Ovary (tissue), 9 donors: Measurements from ENCODE around the gene COQ7. TPM values are rescaled to one million over a fixed set of nuclear protein-coding genes. Genes with fewer than 3 reads are reported as not detected.

Experiments used
- DNase-seq, 5 donors: peaks; one replicate each; pipeline ENCODE4 v3.0.0-alpha.2; 2019 to 2020
- H3K27ac ChIP-seq, 2 donors: fragments of 200-600 bp; one replicate each; pipeline versions ENCODE4 v1.5.1 to v1.8.0; 2019 to 2022
- H3K27me3 ChIP-seq: fragments of 200-600 bp; one replicate; pipeline ENCODE4 v1.8.0; 2022
- H3K36me3 ChIP-seq: fragments of 200-600 bp; sonication (generic); one replicate; pipeline ENCODE4 v1.5.1; 2019
- H3K4me1 ChIP-seq: one replicate; pipeline ENCODE4 v1.8.1; 2013; ENCODE audit warnings: mild to moderate bottlenecking, moderate library complexity; ENCODE audit not compliant: insufficient read depth
- H3K4me3 ChIP-seq: fragments of 200-600 bp; sonication (generic); one replicate; pipeline ENCODE4 v1.5.1; 2017
- H3K9me3 ChIP-seq, 2 donors: fragments of 200-600 bp in 1 of 2; sonication (generic) in 1 of 2; one replicate each; pipeline versions ENCODE4 v1.5.1 to v1.8.1; 2013 to 2019; ENCODE audit warnings: mild to moderate bottlenecking in 1 of 2, moderate library complexity in 1 of 2
- CTCF ChIP-seq, 3 donors: fragments of 450-650 bp in 2 of 3; fragments of 200-600 bp in 1 of 3; IDR thresholded peaks; one replicate each; pipeline versions ENCODE4 v1.5.1 to v1.8.0; 2016 to 2022; ENCODE audit warnings: antibody characterized with exemption in 3 of 3, mild to moderate bottlenecking in 1 of 3
- EP300 ChIP-seq: sonication (generic); formaldehyde crosslinking; IDR thresholded peaks from one replicate; pipeline ENCODE4 v1.6.1; 2017; ENCODE audit warnings: antibody characterized with exemption
- POLR2A ChIP-seq: fragments of 450-650 bp; IDR thresholded peaks from one replicate; pipeline ENCODE4 v1.6.1; 2017; ENCODE audit warnings: antibody characterized with exemption, mild to moderate bottlenecking, moderate library complexity
- WGBS, 3 donors: extraction: QIAGEN DNeasy Blood & Tissue Kit in 1 of 3; methylation state at CpG; one replicate each; pipeline versions ENCODE4 v1.1.5 to v1.1.7; 2013 to 2017; 5-methylcytosine and 5-hydroxymethylcytosine counted together
- intact Hi-C, 4 donors: fragments of 100-400 bp; cut with DNase I; formaldehyde crosslinking; loops; one replicate each; pipeline versions ENCODE4 v1.11.0 to v1.15.1; 2022 to 2023
- polyA plus RNA-seq, 2 donors: library from polyadenylated mRNA; stranded (reverse); fragments of 200-250 nt in 1 of 2; fragments of 350-450 nt in 1 of 2; fragmentation: Illumina TruSeq in 1 of 2; extraction: RNeasy Lipid Tissue Mini Kit (QIAGEN cat#74804) in 1 of 2; gene quantifications; one replicate each; pipeline ENCODE4 v1.2.3, GENCODE V29; 2013 to 2014
- total RNA-seq, 7 donors: library from RNA; depleted of rRNA in 2 of 7; stranded (reverse); fragments of >200 nt in 2 of 7; fragmentation: NEBNext Ultra II Directional in 3 of 7; extraction: Animal tissue kit (Norgen Biotek cat#: 25700) in 3 of 7; gene quantifications; one replicate each; pipeline versions ENCODE4 v1.1.0 to v1.2.4, GENCODE V29; 2016 to 2023
- donor health status: DM: no; HTN: no; CAD: no; lungs with moderate emphysema.
- donor health status: DM: no; HTN: no; CAD: no.
- donor health status: Bipolar disorder and iron deficiency.
- donor health status: DM: yes; HTN: yes; CAD: no.
- donor health status: DM: no; HTN: no; CAD: no.
- donor health status: DM: yes; HTN: yes; CAD: no.

Gene COQ7
- total and polyA plus RNA-seq, 9 donors, result 19.5 to 39.9 (median 30.9) TPM

GRCh38 chr16:19085679-19086200 is 18.3 kb downstream of the COQ7 start:
- Histone ChIP-seq H3K27ac (no peak overlapping the region), H3K27me3 (no peaks in the 10 kb centered on the region), H3K4me3 (no peak overlapping the region), H3K9me3 (no peaks in the 10 kb centered on the region), H3K36me3 (no peaks in the 10 kb centered on the region), H3K4me1 (no peaks in the 10 kb centered on the region)
- intact Hi-C loops, result loop anchor here (5.0 to 10.0 kb wide), 4 partner anchors 287 to 419 kb away; no protein-coding TSS in a partner anchor
- TF ChIP-seq CTCF (IDR thresholded peaks at IDR 0.05), result no peak
- no peak for TF ChIP-seq EP300
- TF ChIP-seq POLR2A, result no peak
- WGBS, 3 donors, result 24 to 34% (median 32%) methylated on average over 8 of the region's 8 CpGs
- DNase-seq, result no peak

GRCh38 chr16:19086322-19087199 is 19.1 kb downstream of the COQ7 start:
- TF ChIP-seq POLR2A, result no peak
- peak; percentile 95 to 97 (median 96) for TF ChIP-seq CTCF (IDR thresholded peaks at IDR 0.05)
- Histone ChIP-seq H3K36me3 (no peaks in the 10 kb centered on the region), H3K4me1 (no peaks in the 10 kb centered on the region), H3K4me3 (peak overlapping the region; percentile 15), H3K9me3 (no peaks in the 10 kb centered on the region), H3K27me3 (no peaks in the 10 kb centered on the region), H3K27ac (no peak overlapping the region)
- 4 to 5% (median 5%) methylated on average over 49 to 52 of the region's 52 CpGs for WGBS, 3 donors
- DNase-seq, result peak; percentile 61 to 87 (median 79)
- intact Hi-C loops, result loop anchor here (5.0 to 10.0 kb wide), 4 partner anchors 286 to 418 kb away; no protein-coding TSS in a partner anchor

GRCh38 chr16:19088341-19088916 is 21.0 kb downstream of the COQ7 start:
- Histone ChIP-seq H3K27ac (no peak overlapping the region), H3K9me3 (no peaks in the 10 kb centered on the region), H3K27me3 (no peaks in the 10 kb centered on the region), H3K36me3 (no peaks in the 10 kb centered on the region), H3K4me3 (no peak overlapping the region), H3K4me1 (no peaks in the 10 kb centered on the region)
- intact Hi-C loops, result loop anchor here (5.0 to 10.0 kb wide), 4 partner anchors 284 to 416 kb away; no protein-coding TSS in a partner anchor
- WGBS, 3 donors, result 79 to 84% (median 81%) methylated on average over 5 of the region's 5 CpGs
- DNase-seq, result no peak
- TF ChIP-seq EP300, result no peak
- TF ChIP-seq POLR2A, result no peak
- no peak for TF ChIP-seq CTCF (IDR thresholded peaks at IDR 0.05)

GRCh38 chr16:19089410-19089955 is 22.1 kb downstream of the COQ7 start:
- no peaks in the 10 kb centered on the region for H3K9me3 ChIP-seq
- H3K4me3 ChIP-seq, result no peak overlapping the region
- 72 to 86% (median 83%) methylated on average over 3 of the region's 3 CpGs for WGBS, 3 donors
- intact Hi-C loops, result loop anchor here (5.0 to 10.0 kb wide), 4 partner anchors 283 to 415 kb away; no protein-coding TSS in a partner anchor
- H3K27me3 ChIP-seq, result no peaks in the 10 kb centered on the region
- no peak overlapping the region for H3K27ac ChIP-seq
- no peak for DNase-seq
- TF ChIP-seq EP300 (no peak), POLR2A (no peak), CTCF (IDR thresholded peaks at IDR 0.05) (no peak)
- H3K36me3 ChIP-seq, result no peaks in the 10 kb centered on the region
- no peaks in the 10 kb centered on the region for H3K4me1 ChIP-seq
